ENCODE results near the gene SPATA25.
A peak's percentile ranks its signal among the peaks of the same experiment; 100 is the strongest.
"Not testable (repeated sequence)": the region's sequence is repeated elsewhere in the genome, so short reads cannot be mapped to it uniquely, and the experiment has no call there.

Gene SPATA25

GRCh38 chr20:45882469-45883099 lies 4.8 kb downstream of the SPATA25 start:
- H4K20me1 ChIP-seq (ENCODE audit: insufficient read depth): no peaks in the 10 kb centered on the region
- no peak overlapping the region for H3K27ac ChIP-seq
- H3K4me3 ChIP-seq (IDR thresholded peaks at IDR 0.05; ENCODE audit: insufficient read depth, low read depth, low read length): no peak overlapping the region
- no peaks in the 10 kb centered on the region for H3K27me3 ChIP-seq (ENCODE audit: insufficient read depth, low read depth)
- H3K4me2 ChIP-seq: peak overlapping the region; percentile 88
- H3K36me3 ChIP-seq (ENCODE audit: insufficient read depth): no peaks in the 10 kb centered on the region; the same call in 1 of the 2 replicates
- no peak overlapping the region for H3K9ac ChIP-seq
- no peak overlapping the region for H2AFZ ChIP-seq (ENCODE audit: low read depth)
- TF ChIP-seq CTCF (conservative IDR thresholded peaks at IDR 0.05; ENCODE audit: low read depth, low read length): no peak
- H3K79me2 ChIP-seq (ENCODE audit: insufficient read depth, low read depth): peaks cover 32% of the 10 kb centered on the region
- peaks cover 45% of the 10 kb centered on the region for H3K4me1 ChIP-seq (ENCODE audit: low read depth, poor library complexity, severe bottlenecking)

- peak within 1 kb of the TSS; percentile 30 for H3K27ac ChIP-seq
These were observed 6.2 kb downstream of the SPATA25 start, which contains the start of gene ZSWIM1 for GRCh38 chr20:45880988-45881788. ZSWIM1 (plus strand) TSS chr20:45881227; CDS start chr20:45882593, 1,366 bp downstream.

GRCh38 chr20:45878076-45878761 lies 9.2 kb downstream of the SPATA25 start:
- no peak for TF ChIP-seq CTCF (conservative IDR thresholded peaks at IDR 0.05; ENCODE audit: low read depth, low read length)
- no peaks in the 10 kb centered on the region for H4K20me1 ChIP-seq (ENCODE audit: insufficient read depth)
- H3K9ac ChIP-seq: no peak overlapping the region
- no peak overlapping the region for H3K27ac ChIP-seq
- peaks cover 20% of the 10 kb centered on the region for H3K4me1 ChIP-seq (ENCODE audit: low read depth, poor library complexity, severe bottlenecking)
- no peaks in the 10 kb centered on the region; the same call in 1 of the 2 replicates for H3K36me3 ChIP-seq (ENCODE audit: insufficient read depth)
- H3K4me2 ChIP-seq: no peak overlapping the region
- H3K79me2 ChIP-seq (ENCODE audit: insufficient read depth, low read depth): peaks cover 22% of the 10 kb centered on the region
- H3K27me3 ChIP-seq (ENCODE audit: insufficient read depth, low read depth): no peaks in the 10 kb centered on the region
- H2AFZ ChIP-seq (ENCODE audit: low read depth): no peak overlapping the region
- H3K4me3 ChIP-seq (IDR thresholded peaks at IDR 0.05; ENCODE audit: insufficient read depth, low read depth, low read length): no peak overlapping the region

More at GRCh38 chr20:45880988-45881788, 6.2 kb downstream of the SPATA25 start, which contains the start of gene ZSWIM1:
- no peak for TF ChIP-seq CTCF (conservative IDR thresholded peaks at IDR 0.05; ENCODE audit: low read depth, low read length)
- Histone ChIP-seq H3K4me3 (IDR thresholded peaks at IDR 0.05; ENCODE audit: insufficient read depth, low read depth, low read length) (peak within 1 kb of the TSS; percentile 71), H4K20me1 (ENCODE audit: insufficient read depth) (no peaks in the 10 kb centered on the region), H3K9ac (peak within 1 kb of the TSS; percentile 67), H3K27me3 (ENCODE audit: insufficient read depth, low read depth) (no peaks in the 10 kb centered on the region), H3K4me1 (ENCODE audit: low read depth, poor library complexity, severe bottlenecking) (peaks cover 45% of the 10 kb centered on the region), H2AFZ (ENCODE audit: low read depth) (peak within 1 kb of the TSS; percentile 70; the same call in 1 of the 2 replicates), H3K36me3 (ENCODE audit: insufficient read depth) (no peaks in the 10 kb centered on the region; the same call in 1 of the 2 replicates), H3K4me2 (peak within 1 kb of the TSS; percentile 88), H3K79me2 (ENCODE audit: insufficient read depth, low read depth) (peaks cover 32% of the 10 kb centered on the region)

GRCh38 chr20:45874576-45874975 lies 12.8 kb downstream of the SPATA25 start:
- Histone ChIP-seq H3K4me2 (no peak overlapping the region), H3K36me3 (ENCODE audit: insufficient read depth) (no peaks in the 10 kb centered on the region), H3K27me3 (ENCODE audit: insufficient read depth, low read depth) (no peaks in the 10 kb centered on the region), H3K27ac (no peak overlapping the region), H3K4me3 (IDR thresholded peaks at IDR 0.05; ENCODE audit: insufficient read depth, low read depth, low read length) (no peak overlapping the region), H2AFZ (ENCODE audit: low read depth) (no peak overlapping the region), H3K4me1 (ENCODE audit: low read depth, poor library complexity, severe bottlenecking) (no peaks in the 10 kb centered on the region), H4K20me1 (ENCODE audit: insufficient read depth) (no peaks in the 10 kb centered on the region), H3K79me2 (ENCODE audit: insufficient read depth, low read depth) (no peaks in the 10 kb centered on the region), H3K9ac (no peak overlapping the region)
- TF ChIP-seq CTCF (conservative IDR thresholded peaks at IDR 0.05; ENCODE audit: low read depth, low read length): no peak

GRCh38 chr20:45874104-45874481 lies 13.3 kb downstream of the SPATA25 start:
- not testable (repeated sequence) for H2AFZ ChIP-seq (ENCODE audit: low read depth); H3K9ac ChIP-seq; H3K4me3 ChIP-seq (IDR thresholded peaks at IDR 0.05; ENCODE audit: insufficient read depth, low read depth, low read length); H3K27me3 ChIP-seq (ENCODE audit: insufficient read depth, low read depth); H3K4me2 ChIP-seq; H3K79me2 ChIP-seq (ENCODE audit: insufficient read depth, low read depth); H3K27ac ChIP-seq; H4K20me1 ChIP-seq (ENCODE audit: insufficient read depth); H3K4me1 ChIP-seq (ENCODE audit: low read depth, poor library complexity, severe bottlenecking); H3K36me3 ChIP-seq (ENCODE audit: insufficient read depth)

All from KMS-11 (cell line).